Measurements from ENCODE around the gene RPL9.
"Not testable (repeated sequence)": the region's sequence is repeated elsewhere in the genome, so short reads cannot be mapped to it uniquely, and the experiment has no call there.

The RPL9 gene

DNA sequence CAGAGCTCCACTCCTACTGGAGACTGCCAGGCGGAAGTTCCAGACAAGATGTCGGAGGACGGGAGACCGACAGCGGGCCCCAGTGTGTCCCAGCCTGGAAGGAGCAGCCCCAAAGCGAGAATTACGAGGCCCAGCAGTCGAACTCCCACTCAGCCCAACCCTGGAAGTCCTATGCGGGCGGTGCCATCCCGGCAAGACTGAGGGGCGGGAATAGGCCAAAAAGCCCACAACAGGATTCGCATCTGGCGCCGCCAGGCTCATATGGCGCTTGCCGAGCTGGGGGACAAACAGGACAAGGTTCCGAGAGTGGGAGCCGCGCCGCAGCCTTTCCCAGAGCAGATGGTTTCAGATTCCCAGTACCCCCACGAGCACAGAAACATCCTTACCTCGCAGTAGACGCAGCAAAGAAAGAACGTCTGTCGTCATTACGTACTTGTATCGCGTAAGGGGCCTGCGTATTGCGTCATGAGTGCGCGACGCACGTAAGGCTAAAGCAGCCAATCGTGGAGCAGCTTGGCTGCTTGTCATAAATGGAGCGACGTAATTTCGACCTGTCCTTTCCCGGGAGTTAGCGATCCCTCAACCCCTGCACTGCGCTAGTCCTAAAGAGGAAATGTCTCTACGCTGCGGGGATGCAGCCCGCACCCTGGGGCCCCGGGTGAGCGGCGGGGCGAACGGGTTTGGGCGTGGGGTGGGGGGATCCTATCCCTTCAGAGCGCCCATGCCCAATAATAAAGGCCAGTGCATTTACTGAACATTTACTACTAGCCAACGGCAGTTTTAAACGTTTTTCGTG, at the start of gene RPL9, which contains the start of gene LIAS:
RPL9 (minus strand) TSS at position 418 of the 796 bp plus-strand sequence. CDS start 483 bp downstream, outside the sequence.
LIAS (plus strand) TSS at position 552 of the 796 bp plus-strand sequence; CDS start at position 614, 62 bp downstream.
- H3K9me3 ChIP-seq (ENCODE audit: control insufficient read depth, insufficient read depth, low read length): no peaks in the 10 kb centered on the region
- peaks cover 2% of the 10 kb centered on the region for H3K4me1 ChIP-seq (ENCODE audit: control insufficient read depth, insufficient read depth, low read length)
- H3K9ac ChIP-seq (ENCODE audit: low read depth, low read length): peak within 1 kb of the TSS; percentile 100
- peaks cover 25% of the 10 kb centered on the region for H3K36me3 ChIP-seq (ENCODE audit: control insufficient read depth, insufficient read depth, low read length)
- H3K4me3 ChIP-seq (ENCODE audit: low read depth, low read length): peak within 1 kb of the TSS; percentile 86
- no peaks in the 10 kb centered on the region for H3K27me3 ChIP-seq (ENCODE audit: control insufficient read depth, insufficient read depth, low read length)

DNA sequence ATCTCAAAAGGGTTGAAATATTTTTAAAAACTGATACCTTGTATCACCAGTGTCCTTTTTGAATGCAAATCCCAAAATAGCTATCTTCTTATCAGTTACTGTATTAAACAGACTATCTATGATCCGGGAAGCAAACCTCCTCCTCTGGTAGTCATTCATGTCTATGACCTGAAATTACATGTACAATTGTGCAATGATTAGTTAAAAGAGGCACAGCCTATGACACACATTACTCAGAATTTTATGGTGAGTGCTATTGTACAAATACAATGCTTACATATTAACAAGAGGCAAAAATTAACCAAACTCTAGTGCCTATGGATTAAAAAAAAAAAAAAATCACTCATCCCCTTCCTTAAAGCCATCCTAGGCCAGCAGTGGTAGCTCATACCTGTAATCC, 46.9 kb upstream of the RPL9 start:
- Histone ChIP-seq H3K9ac (ENCODE audit: low read depth, low read length) (no peak overlapping the region), H3K4me1 (ENCODE audit: control insufficient read depth, insufficient read depth, low read length) (no peaks in the 10 kb centered on the region), H3K27me3 (ENCODE audit: control insufficient read depth, insufficient read depth, low read length) (no peaks in the 10 kb centered on the region), H3K9me3 (ENCODE audit: control insufficient read depth, insufficient read depth, low read length) (no peaks in the 10 kb centered on the region), H3K4me3 (ENCODE audit: low read depth, low read length) (no peak overlapping the region), H3K36me3 (ENCODE audit: control insufficient read depth, insufficient read depth, low read length) (peaks cover 38% of the 10 kb centered on the region)

DNA sequence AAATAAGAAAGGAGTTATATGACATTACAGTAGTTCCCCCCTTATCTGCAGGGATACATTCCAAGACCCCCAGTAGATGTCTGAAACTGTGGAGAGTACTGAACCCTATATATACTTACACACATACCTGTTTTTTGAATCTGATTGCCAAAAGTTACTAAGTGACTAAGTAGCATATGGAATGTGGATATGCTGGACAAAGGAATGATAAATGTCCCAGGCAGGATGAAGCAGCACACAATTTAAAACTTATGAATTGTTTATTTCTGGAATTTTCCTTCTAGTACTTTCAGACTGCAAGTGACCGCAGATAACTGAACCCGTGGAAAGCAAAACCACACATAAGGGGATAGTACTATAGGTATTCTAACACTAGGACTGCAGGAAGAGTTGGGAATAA, 45.8 kb upstream of the RPL9 start:
- no peaks in the 10 kb centered on the region for H3K4me1 ChIP-seq (ENCODE audit: control insufficient read depth, insufficient read depth, low read length)
- no peak overlapping the region for H3K9ac ChIP-seq (ENCODE audit: low read depth, low read length)
- H3K27me3 ChIP-seq (ENCODE audit: control insufficient read depth, insufficient read depth, low read length): no peaks in the 10 kb centered on the region
- H3K9me3 ChIP-seq (ENCODE audit: control insufficient read depth, insufficient read depth, low read length): no peaks in the 10 kb centered on the region
- H3K36me3 ChIP-seq (ENCODE audit: control insufficient read depth, insufficient read depth, low read length): peaks cover 29% of the 10 kb centered on the region
- H3K4me3 ChIP-seq (ENCODE audit: low read depth, low read length): no peak overlapping the region

DNA sequence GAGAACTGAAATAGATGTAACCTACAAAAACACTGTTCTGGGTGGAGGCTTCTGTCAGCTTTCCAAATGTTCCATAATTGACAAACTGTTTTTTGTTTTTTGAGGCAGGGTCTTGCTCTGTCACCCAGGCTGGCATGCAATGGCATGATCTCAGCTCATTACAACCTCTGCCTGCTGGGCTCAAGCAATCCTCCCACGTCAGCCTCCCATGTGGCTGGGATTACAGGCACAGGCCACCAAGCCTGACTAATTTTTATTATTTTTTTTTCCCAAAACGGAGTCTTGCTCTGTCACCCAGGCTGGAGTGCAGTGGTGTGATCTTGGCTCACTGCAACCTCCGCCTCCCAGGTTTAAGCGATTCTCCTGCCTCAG, 43.9 kb upstream of the RPL9 start:
- H3K9ac ChIP-seq (ENCODE audit: low read depth, low read length); H3K4me3 ChIP-seq (ENCODE audit: low read depth, low read length); H3K9me3 ChIP-seq (ENCODE audit: control insufficient read depth, insufficient read depth, low read length); H3K4me1 ChIP-seq (ENCODE audit: control insufficient read depth, insufficient read depth, low read length); H3K27me3 ChIP-seq (ENCODE audit: control insufficient read depth, insufficient read depth, low read length): not testable (repeated sequence)
- peaks cover 19% of the 10 kb centered on the region for H3K36me3 ChIP-seq (ENCODE audit: control insufficient read depth, insufficient read depth, low read length)

DNA sequence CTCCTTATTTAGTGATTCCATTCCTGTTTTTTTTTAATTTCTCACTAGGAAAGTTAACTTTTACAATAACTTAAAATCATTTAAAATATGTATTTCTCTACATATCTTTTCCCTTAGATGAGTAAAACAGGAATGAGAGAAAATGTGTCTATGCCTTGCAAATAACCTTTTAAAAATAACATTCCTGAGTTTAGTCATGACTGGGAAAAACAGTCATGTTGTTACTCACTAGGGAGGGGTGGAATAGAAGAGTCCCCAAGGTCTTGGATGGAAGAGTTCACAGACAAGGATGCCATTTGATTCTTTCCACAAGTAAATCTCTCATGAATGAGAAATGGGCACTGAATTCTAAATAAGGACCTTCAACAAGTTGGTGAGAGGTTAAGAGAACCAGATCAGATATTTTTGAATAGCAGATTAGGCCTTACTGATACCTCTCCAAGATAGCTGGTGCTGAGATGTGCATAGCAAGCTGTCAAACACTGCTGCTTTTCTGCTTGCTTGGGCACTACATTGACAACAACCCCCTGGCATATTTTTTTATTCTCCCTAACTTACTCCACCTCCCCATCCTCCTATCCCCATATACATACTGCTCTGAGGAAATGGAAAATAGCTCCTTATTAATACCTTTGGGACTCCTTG, 43.4 kb upstream of the RPL9 start:
- peaks cover 14% of the 10 kb centered on the region for H3K36me3 ChIP-seq (ENCODE audit: control insufficient read depth, insufficient read depth, low read length)
- H3K4me1 ChIP-seq (ENCODE audit: control insufficient read depth, insufficient read depth, low read length): no peaks in the 10 kb centered on the region
- H3K4me3 ChIP-seq (ENCODE audit: low read depth, low read length): no peak overlapping the region
- no peaks in the 10 kb centered on the region for H3K9me3 ChIP-seq (ENCODE audit: control insufficient read depth, insufficient read depth, low read length)
- H3K27me3 ChIP-seq (ENCODE audit: control insufficient read depth, insufficient read depth, low read length): no peaks in the 10 kb centered on the region
- no peak overlapping the region for H3K9ac ChIP-seq (ENCODE audit: low read depth, low read length)

DNA sequence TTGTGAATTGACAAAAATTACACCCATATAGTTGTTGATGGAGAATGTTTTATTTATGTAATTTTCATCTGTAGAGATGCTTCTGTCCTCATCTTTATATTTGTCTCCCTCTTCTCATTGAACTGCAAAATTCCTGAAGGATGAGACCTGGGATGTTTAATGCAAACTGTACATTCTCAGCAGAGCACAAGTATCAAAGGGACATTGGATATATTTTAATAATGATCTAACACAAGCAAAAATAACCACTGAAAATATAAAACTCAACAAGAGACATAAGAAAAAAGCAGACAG, 40.0 kb upstream of the RPL9 start:
- Histone ChIP-seq H3K4me1 (ENCODE audit: control insufficient read depth, insufficient read depth, low read length) (no peaks in the 10 kb centered on the region), H3K27me3 (ENCODE audit: control insufficient read depth, insufficient read depth, low read length) (no peaks in the 10 kb centered on the region), H3K4me3 (ENCODE audit: low read depth, low read length) (no peak overlapping the region), H3K9me3 (ENCODE audit: control insufficient read depth, insufficient read depth, low read length) (no peaks in the 10 kb centered on the region), H3K36me3 (ENCODE audit: control insufficient read depth, insufficient read depth, low read length) (peaks cover 2% of the 10 kb centered on the region), H3K9ac (ENCODE audit: low read depth, low read length) (no peak overlapping the region)

DNA sequence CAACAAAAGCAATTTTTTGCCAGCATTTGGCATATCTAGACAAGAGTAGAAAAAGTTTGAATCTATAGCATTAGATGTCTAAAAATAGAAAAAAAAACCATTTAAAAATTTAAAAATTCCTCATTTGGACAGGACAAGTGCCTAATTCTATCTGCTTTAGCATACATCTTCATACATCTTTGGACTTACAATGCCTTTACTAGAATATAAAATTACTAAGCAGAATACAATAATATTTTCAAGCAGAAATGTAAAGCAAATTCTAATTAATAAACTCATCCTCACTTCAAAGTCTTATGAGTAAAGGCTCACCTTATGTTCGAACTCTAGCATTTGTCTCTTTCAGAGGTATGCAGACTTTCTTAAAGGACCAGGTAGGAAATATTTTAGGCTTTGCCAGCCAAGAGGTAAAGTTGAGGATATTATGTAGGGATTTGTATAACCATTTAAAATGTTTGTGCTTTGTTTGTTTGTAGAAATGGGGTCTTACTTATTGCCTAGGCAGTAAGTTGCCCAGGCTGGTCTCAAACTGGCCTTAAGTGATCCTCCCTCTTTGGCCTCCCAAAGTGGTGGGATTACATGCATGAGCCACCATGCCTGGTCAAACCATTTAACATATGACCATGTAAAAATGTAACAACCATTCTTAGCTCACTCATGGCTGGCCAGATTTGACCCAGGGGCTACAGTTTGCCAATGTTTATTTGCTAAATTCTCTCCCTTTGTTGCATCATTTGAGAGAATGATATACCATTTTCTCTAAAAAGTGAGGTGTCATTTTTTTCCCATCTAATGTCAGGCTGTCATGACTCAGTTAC, 39.4 kb upstream of the RPL9 start:
- no peak overlapping the region for H3K4me3 ChIP-seq (ENCODE audit: low read depth, low read length)
- H3K4me1 ChIP-seq (ENCODE audit: control insufficient read depth, insufficient read depth, low read length): no peaks in the 10 kb centered on the region
- H3K27me3 ChIP-seq (ENCODE audit: control insufficient read depth, insufficient read depth, low read length): no peaks in the 10 kb centered on the region
- no peak overlapping the region for H3K9ac ChIP-seq (ENCODE audit: low read depth, low read length)
- peaks cover under 1% of the 10 kb centered on the region for H3K36me3 ChIP-seq (ENCODE audit: control insufficient read depth, insufficient read depth, low read length)
- H3K9me3 ChIP-seq (ENCODE audit: control insufficient read depth, insufficient read depth, low read length): no peaks in the 10 kb centered on the region

DNA sequence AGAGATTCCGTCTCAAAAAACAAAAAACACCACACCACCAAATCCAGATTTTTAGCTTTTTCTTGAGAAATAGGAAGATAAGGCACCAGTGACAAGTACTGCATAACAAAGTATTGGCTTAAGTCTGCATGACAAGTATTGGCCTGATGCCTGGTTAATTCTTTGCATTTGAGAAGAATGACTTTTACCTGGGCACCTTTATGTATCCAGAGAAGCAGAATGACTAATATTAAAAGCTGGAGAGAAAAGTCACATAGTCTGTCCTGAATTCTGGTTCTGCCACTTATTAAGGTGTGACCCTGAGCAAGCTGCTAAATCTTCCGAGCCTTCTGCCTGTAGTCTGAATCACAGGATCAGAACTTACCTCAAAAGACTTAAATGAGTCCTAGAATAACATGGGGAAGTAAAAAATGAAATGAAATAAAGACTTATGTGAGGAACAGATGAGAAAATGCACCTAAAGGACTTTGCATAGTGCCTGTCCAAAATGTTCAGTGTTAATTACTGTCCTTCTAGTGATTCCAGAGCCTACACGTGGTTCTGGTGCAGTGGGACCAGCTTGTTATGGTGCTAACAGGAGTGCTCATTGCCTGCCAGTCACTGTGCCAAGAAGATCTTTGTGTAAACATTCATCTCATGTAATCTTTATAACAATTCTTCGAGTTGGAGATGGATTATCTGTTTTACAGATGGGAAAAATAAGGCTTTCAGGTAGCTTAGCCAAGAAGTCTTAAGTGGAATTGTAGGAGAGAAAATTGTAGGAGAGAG, 36.9 kb upstream of the RPL9 start:
- H3K9ac ChIP-seq (ENCODE audit: low read depth, low read length): no peak overlapping the region
- H3K4me3 ChIP-seq (ENCODE audit: low read depth, low read length): no peak overlapping the region
- H3K4me1 ChIP-seq (ENCODE audit: control insufficient read depth, insufficient read depth, low read length): no peaks in the 10 kb centered on the region
- H3K27me3 ChIP-seq (ENCODE audit: control insufficient read depth, insufficient read depth, low read length): no peaks in the 10 kb centered on the region
- no peaks in the 10 kb centered on the region for H3K9me3 ChIP-seq (ENCODE audit: control insufficient read depth, insufficient read depth, low read length)
- no peaks in the 10 kb centered on the region for H3K36me3 ChIP-seq (ENCODE audit: control insufficient read depth, insufficient read depth, low read length)

DNA sequence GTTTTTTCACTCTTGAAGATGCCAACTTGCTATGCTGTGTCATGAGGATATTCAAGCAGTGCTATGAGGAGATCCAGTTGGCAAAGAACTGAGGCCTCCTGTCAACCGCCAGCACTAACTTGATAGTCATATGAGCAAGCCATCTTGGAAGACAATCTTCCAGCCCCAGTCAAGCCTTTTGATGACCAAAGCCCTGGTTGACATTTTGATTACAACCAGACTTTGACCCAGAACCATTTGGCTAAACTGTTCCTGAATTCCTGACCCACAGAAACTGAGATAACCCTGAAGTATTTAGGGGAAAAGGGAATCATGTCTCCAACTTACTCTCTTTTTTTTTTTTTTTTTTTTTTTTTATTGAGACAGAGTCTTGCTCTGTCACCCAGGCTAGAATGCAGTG, 35.6 kb upstream of the RPL9 start:
- no peaks in the 10 kb centered on the region for H3K9me3 ChIP-seq (ENCODE audit: control insufficient read depth, insufficient read depth, low read length)
- H3K27me3 ChIP-seq (ENCODE audit: control insufficient read depth, insufficient read depth, low read length): no peaks in the 10 kb centered on the region
- H3K4me1 ChIP-seq (ENCODE audit: control insufficient read depth, insufficient read depth, low read length): no peaks in the 10 kb centered on the region
- no peak overlapping the region for H3K4me3 ChIP-seq (ENCODE audit: low read depth, low read length)
- H3K36me3 ChIP-seq (ENCODE audit: control insufficient read depth, insufficient read depth, low read length): no peaks in the 10 kb centered on the region
- H3K9ac ChIP-seq (ENCODE audit: low read depth, low read length): no peak overlapping the region

DNA sequence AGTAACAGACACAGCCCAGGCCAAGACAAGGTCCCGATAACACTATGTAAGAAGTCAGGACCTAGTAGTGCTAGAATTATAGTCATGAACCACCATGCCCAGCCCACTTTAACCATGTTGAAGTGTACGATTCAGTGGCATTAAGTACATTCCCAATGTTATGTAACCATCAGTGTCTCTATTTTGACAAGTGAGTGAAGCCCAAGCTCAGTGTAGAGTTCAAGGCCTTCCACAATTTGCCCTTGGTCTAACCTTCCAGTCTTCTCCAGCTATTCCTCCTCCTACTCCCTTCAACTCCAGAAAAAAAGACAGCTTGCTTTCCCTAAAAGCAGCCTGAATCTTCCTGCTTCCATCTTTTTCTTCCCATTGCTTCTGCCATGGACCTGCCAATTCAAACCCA, 31.6 kb upstream of the RPL9 start:
- Histone ChIP-seq H3K36me3 (ENCODE audit: control insufficient read depth, insufficient read depth, low read length) (no peaks in the 10 kb centered on the region), H3K9ac (ENCODE audit: low read depth, low read length) (no peak overlapping the region), H3K4me3 (ENCODE audit: low read depth, low read length) (no peak overlapping the region), H3K27me3 (ENCODE audit: control insufficient read depth, insufficient read depth, low read length) (no peaks in the 10 kb centered on the region), H3K9me3 (ENCODE audit: control insufficient read depth, insufficient read depth, low read length) (no peaks in the 10 kb centered on the region), H3K4me1 (ENCODE audit: control insufficient read depth, insufficient read depth, low read length) (no peaks in the 10 kb centered on the region)

DNA sequence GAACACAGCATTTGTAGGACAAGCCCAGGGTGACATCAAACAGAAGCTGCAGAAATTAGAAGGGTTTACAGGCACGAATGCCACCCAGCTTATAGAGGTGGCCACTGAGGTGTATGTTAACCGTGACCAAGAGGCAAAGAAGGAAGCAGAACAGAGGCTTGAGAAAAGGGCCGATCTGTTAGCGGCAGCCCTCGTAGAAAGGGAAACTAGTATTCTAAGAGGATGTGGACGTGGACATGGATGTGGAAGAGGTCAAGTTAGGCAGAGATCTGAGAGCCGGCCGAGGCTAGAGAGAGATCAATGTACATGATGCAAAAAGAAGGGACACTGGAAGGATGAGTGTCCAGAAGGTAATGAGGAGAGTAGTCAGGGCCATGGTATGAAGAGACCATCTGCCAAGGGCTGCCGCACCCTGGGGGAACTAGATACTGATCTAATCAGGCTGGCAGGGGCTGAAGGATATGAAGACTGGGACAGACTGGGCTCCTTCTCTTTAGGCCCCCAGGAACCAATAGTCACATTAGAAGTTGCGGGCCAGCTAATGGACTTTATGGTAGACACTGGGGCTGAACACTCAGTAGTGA, 27.6 kb upstream of the RPL9 start:
- Histone ChIP-seq H3K27me3 (ENCODE audit: control insufficient read depth, insufficient read depth, low read length) (no peaks in the 10 kb centered on the region), H3K9ac (ENCODE audit: low read depth, low read length) (no peak overlapping the region), H3K4me1 (ENCODE audit: control insufficient read depth, insufficient read depth, low read length) (no peaks in the 10 kb centered on the region), H3K9me3 (ENCODE audit: control insufficient read depth, insufficient read depth, low read length) (no peaks in the 10 kb centered on the region), H3K36me3 (ENCODE audit: control insufficient read depth, insufficient read depth, low read length) (no peaks in the 10 kb centered on the region), H3K4me3 (ENCODE audit: low read depth, low read length) (no peak overlapping the region)

Measured in iPS-15b (cell line).